Measurements from ENCODE around the gene NAA16.
"Not testable (repeated sequence)": the region's sequence is repeated elsewhere in the genome, so short reads cannot be mapped to it uniquely, and the experiment has no call there.

The NAA16 gene

DNA sequence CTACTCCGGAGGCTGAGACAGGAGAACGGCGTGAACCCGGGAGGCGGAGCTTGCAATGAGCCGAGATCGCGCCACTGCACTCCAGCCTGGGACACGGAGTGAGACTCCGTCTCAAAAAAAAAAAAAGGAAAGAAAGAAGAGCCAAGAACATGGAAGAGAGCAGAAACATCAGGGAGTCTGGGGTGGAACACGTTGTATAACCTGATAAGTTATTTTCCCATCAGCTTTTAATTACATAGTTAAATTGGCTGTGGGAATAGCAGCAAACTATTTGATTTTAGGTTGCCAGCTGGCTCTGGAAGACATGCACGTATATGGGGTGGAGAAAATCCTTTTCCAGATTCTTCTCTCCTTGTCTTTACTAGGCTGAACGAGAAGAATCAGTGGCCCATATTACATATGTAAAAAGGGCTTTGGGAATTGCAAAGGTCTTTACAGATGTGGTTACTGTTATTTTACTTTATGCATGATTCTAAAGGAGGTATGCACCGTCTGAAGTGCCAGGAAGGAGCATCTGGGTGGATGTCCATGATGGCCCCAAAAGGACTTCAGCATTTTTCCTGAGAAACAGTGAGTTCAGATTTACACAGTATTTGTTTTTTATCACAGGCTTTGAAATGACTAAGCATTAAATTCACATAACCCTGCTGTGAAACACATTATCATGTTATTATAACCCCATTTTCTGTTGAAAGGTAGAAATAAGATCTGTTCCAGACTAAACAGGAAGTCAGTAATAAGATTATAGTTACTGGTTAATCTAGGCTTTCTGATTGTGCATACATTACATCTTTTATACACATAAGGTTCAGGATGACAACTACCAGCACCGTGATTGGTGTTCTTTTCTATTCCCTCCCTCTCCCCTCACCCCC, 4.6 kb upstream of the NAA16 start:
- no peak for DNase-seq

DNA sequence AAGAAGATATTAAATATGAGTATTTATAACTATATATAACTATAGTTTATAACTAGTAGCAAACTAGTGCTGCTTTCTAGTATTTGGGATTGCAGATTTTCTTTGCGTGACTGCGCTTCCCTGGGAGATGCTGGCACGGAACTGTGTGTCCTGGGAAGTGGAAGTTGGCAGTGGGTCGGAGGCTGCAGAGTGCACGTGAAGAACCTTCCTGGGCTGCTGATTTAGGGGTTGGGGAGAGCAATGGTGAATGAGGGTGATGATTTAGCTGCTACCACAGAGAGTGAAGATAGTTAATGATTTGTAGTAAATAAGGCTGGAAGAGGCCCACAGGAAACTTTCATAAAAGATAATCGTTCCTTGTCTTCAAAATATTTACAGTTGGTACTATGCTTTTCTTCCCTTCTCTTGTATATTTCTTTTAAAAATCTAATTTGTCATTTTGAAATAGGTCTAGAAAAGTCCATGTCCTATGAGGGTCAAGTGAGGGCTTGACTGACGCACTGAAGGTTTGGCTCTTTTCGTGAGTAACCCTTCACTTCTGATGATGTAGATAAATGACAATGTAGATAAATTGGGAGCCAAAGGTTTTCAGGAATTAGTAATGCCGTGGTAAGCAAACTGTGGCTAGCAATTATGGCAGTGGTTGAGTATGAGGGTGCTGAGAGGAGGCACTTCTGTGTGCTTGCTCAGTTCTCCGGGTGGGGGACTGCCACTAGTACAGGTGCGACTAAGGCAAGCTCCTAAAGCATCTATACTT, 3.0 kb upstream of the NAA16 start:
- no peak for DNase-seq

DNA sequence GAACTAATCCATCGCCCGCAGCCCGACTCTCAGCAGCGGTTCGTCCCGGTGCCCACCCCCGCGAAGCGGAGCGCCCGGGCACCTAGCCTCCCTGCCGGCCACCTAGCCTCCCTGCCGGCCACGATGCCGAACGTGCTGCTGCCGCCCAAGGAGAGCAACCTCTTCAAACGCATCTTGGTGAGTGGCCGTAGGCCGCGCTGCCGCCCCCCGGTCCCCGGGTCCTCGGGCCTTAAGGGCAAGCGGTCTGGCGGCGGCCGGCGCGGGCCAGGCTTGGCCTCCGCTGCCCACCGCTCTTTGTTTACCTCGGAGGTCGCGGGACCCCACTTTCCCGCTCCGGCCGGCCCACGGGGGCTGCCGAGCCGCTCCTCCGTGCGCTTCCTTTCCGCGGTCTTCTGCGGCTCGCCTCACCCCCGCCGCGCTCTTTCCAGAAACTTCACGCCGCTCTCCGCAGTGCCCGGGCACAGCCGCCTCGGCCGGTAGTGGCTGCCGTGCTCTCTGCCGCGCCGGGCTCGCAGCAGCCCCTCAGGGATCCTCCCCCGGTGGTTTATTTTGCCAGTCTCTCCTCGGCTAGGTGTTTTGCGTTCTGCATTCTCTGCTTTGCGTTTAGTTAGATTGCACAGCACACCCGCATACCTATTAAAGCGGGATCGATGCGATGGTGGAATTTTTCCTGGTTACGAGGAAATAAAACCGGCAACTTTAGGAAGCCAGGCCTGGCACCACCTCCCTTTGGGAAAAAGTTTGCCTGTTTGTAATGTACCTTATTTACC, 524 bp downstream of the NAA16 start:
- DNase-seq = peak; percentile 62

DNA sequence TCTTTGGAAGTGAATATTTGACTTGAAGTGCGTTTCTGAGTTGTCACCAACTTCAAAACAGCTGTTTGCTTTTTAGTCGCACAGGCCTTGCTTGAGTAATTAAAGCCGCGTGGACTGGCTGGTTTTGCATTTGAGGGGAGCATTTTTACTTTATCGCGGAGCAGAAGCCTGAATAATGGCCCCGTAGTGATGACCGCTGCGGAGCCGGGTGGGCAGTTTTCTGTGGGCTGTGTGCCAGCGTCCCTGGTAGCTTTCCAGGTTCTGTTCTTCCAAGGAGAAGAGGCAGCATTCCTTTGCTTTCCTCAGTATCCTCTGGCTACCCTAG, 1.1 kb downstream of the NAA16 start:
- peak; percentile 34 for DNase-seq

DNA sequence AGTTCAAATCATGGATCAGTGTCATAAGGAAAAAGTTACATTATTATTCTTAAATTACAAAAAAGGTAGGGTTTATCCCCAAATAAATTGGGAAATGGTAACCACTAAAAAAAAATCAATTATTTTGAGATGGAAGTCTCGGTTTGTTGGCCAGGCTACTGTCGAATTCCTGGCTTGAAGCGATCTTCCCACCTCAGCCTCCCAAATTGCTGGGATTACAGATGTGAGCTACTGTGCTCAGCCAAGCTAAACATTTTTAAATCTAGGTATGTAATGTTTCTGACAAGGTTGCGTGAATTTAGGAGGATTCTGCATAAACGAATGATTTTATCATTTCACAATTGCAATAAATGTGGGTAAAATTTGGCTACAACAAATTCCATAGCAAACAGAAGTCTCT, 2.0 kb downstream of the NAA16 start:
- DNase-seq = no peak

DNA sequence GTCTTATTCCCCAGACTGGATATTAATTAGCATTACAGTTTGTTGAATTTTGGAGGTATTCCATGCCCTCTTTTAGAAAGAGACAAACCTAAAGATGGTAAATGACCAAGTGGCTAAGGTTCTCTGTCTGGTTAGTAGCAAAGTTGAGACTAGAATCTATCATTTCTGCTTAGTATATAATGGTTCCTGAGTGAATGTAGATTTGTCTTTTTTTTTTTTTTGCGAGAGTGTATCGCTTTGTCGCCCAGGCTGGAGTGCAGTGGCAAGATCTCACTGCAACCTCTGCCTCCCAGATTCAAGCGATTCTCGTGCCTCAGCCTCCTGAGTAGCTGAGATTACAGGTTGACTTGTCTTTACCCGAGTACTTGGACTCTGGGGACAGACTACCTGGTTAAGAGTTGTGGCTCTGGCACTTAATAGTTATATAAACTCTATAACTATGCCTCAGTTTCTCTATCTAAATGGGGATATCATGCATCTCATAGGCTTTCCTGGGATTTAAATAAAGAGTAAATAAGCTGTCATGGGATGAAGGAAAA, 2.7 kb downstream of the NAA16 start:
- no peak for DNase-seq

DNA sequence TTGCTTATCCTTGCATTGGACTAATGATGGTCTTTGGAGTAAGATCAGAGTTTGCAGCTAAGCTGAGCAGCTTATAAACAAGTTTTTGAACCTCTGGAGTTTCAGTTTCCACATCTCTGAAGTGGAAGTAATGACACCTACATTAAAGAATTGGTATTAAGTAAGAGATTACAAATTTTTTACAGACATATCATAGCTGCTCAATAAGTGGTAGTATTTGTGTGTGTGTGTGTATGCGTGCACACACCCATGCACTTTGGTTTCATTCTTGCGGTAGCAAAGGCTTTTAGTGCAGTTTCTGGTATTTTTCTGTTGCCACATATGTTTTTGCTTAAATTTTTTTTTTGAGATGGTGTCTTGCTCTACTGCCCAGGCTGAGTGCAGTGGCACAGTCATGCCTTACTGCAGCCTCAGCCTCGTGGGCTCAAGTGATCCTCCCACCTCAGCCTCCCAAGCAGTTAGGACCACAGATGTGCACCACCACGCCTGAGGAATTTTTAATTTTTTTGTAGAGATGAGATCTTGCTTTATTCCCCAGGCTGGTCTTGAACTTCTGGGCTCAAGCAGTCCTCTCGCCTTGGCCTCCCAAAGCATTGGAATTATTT, 4.5 kb downstream of the NAA16 start:
- no peak for DNase-seq

DNA sequence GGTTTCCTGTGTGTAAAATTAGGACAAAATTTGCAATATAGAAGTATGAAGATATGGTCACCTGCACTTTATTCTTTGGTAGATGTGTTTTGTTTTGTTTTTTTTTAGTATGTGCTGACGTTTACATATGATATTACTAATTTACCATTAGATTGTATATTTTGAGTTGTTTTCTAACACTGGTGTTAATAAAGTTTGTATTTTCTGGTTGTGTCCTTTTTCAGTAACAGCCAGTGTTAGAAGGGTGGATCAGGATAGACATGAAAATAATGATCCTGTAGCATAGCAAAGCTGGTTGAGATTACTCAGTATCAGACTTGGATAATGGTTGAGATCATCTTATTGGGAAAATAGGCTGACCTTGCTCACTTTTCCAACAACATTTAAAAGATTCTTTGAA, 6.2 kb downstream of the NAA16 start:
- no peak for DNase-seq

DNA sequence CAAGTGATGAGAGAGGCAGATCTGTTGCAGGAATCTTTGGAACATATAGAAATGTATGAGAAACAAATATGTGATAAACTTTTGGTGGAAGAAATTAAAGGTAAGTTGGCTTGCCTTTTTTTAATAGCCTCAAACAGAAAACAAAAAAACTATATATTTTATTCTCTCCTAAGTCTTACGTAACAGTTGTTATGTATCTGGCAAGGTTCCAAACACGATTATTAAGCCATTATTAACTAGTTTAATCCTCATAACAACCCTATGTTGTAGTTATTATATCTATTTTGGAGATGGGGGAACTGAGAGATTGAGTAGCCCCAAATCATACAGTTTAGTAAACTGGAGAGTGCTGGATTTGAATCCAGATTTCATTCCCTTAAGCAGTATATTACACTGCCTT, 14.7 kb downstream of the NAA16 start:
- DNase-seq = no peak

DNA sequence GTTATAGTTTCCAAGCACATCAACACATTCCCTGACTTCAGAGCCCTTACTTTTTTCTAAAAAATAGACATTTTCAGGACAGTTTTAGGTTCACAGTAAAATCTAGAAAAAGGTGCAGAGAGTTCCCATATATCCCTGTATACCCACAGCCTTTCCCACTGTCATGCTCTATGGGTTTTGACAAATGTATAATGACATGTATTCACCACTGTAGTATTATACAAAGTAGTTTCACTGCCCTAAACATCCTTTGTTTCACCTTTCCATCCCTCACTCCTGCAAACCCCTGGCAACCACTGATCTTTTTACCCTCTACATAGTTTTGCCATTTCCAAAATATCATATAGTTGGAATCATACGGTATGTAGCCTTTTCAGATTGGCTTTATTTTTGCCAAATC, 15.6 kb downstream of the NAA16 start:
- no peak for DNase-seq

DNA sequence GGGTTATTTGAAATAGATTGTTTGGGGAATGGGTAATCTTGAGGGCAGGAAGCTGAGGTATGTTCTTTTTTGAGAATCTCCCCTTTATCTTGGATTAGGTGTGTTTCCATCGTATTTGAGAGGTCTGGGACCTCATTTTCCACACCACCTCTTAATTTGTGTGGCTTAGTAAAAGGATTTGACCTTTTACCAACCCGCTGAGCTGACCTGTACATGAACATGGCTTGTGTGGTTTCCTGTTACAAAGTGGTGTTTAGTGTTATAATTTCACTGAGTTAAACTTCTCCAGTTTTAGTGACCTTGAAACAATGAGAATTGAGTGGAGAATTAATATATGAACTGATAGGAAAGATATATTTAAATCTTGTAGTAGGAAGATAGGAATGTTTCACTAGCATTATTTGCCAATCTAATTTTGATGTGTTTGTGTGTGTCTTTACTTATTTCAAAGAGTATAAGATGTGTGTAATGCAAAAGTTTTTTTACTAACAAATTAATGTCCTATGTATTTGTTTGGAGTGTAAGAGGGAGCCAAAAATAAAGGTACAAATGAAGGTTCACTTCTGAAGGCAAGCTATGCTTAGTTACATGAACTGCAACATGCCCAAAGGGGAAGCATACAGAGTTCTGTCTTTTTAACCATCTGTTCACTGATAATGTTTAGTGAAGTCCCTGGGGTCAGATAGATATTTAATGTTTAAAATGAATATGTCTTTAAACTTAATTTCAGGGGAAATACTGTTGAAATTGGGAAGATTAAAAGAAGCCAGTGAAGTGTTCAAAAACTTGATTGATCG, 17.1 kb downstream of the NAA16 start:
- no peak for DNase-seq

DNA sequence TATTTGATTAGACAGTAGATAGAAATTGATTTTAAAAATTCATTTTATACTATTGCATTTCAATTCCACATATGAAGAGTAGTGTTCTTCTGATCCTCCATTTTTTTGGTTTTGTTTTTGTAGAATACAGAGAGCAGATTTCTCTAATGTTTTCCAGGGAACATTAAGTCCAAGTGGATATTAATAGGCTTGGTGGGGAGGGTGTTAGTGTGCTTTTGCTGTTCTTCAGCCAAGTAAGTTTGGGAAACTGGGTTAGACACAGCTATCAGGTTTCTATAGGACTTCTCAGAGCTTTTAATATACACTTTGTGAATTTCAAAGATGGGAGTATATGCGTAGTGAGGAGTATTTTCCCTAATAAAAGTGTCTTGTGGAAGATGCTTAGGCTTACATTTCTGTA, 21.8 kb downstream of the NAA16 start:
- DNase-seq = no peak

DNA sequence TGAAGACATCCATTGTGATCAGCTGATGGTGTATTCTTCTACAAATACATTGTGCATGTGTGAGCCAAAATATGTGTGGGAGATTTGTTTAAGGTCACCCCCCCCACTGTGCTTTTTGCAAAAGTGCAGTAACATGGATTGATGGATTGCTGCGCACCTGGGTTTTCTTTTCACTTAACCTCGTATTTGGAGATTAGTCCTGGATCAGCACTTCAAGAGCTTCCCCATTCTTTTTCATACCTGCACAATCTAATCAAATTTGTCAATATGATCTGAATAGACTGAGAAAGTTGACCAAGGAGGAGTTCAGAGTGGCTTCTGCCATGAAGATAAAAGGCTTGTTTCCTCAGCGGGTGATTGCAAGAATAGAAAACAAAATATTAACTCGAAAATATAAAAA, 23.7 kb downstream of the NAA16 start:
- DNase-seq = no peak

DNA sequence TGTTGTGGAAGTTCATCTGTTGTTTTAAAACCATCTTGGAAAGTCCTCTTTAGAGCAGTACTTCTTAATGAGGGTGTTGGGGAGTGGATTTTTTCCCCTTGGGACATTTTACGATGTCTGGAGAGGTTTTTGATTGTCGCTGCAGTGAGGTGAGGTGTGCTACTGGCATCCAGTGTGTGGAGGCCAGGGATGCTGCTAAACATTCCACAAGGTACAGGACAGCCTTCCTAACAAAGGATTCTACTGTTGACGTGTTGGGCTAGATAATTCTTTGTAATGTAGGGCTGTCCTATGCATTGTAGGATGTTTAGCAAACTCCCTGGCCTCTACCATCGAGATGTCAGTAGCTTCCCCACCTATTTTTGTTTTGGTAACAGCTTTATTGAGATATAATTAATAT, 33.3 kb downstream of the NAA16 start:
- DNase-seq = no peak

DNA sequence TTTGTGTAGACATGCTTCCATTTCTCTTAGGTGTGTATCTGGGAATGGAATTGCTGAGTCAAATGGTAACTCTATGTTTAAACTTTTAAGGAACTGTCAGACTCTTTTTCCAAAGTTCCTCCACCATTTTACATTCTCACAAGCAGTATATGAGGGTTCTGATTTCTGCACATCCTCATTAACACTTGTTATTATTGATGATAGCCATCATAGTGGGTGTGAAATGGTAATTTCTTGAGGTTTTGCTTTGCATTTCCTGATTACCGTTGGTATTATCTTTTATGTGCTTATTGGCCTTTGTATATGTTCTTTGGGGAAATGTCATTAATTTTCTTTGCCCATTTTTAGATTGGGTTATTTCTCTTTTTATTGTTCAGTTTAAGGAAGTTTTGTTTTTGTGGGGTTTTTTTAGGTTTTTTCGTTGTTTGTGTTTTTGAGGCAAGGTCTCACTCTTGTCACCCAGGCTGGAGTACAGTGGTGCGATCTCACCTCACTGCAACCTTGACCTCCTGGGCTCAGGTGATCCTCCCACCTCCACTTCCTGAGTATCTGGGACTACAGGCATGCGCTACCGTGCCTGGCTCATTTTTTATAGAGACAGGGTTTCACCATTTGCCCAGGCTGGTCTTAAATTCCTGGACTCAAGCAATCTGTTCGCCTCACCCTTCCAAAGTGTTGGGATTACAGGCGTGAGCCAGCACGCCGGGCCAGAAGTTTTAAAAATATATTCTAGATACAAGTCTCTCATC, 34.3 kb downstream of the NAA16 start:
- no peak for DNase-seq

DNA sequence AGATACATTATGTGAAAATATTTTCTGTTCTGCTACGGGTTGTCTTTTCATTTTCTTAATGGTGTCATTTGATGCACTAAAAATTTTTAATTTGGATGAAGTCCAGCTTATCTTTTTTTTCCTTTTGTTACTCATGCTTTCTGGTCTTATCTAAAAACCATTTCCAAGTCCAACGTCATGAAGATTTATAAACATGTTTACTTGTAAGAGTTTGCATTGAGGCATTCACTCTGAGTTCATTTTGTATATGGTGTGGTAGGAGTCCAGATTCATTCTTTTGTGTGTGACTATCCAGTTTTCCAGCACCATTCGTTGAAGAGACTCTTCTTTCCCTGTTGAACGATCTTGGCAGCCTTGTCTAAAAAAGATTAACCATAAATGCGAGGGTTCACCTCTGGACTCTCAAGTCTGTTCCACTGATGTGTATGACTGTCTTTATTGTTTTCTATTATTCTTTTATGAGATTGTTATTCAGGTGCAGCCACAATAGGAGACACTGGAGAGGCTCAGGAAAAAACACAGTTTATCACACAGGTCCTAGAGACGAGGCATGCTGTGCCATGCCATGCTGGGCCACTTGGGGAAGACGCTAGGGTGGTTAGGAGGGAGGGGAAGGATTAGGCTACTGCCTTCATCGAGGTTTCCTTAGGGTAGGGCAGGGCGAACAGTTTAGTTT, 35.0 kb downstream of the NAA16 start:
- no peak for DNase-seq

DNA sequence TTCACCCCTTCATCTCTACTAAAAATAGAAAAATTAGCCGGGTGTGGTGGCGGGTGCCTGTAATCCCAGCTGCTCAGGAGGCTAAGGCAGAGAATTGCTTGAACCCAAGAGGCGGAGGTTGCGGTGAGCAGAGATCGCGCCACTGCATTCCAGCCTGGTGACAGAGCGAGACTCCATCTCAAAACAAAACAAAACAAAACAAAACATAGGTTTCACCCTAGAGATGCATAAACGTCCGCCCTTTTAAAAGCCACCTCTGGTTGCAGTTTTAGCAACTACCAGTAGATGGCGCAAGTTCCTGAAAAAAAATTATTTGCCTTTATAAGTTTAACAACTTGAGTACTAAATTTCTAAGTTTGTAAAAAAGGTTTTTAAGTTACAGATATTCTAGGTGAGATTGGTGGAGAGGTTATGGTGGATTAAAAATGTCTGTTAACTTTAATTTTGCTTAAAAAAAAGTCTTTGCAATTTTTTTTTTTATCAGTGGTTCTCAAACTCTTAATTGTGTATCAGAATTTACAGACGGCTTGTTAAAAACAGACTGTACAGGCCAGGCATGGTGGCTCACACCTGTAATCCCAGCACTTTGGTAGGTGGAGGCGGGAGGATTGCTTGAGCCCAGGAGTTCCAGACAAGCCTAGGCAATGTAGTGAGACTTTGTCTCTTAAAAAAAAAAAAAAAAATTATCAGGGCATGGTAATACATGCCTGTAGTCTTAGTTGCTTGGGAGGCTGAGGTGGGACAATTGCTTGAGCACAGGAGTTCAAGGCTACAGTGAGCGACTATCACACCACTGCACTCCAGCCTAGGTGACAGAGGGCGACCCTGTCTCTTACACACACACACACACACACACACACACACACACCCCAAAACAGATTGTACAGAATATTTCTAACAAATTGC, 42.1 kb downstream of the NAA16 start:
- peak; percentile 52 for DNase-seq

DNA sequence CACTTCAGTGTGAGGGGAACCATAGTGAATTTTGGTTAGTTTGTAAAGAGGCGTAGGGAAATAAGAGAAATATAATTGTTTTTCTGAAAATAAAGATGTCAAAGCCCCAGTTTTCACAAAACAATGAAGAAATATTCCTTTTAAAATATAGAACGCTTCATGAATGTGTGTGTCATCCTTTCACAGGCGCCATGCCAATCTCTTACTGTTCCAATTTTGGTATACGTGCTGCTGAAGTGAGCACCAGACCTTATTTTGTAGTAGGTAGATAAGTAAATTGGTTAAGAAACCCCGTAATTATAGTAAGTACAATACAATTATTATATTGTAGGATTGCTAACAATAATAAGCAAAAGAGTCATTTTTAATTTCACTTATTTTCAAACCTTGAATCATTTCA, 43.3 kb downstream of the NAA16 start:
- DNase-seq = no peak

DNA sequence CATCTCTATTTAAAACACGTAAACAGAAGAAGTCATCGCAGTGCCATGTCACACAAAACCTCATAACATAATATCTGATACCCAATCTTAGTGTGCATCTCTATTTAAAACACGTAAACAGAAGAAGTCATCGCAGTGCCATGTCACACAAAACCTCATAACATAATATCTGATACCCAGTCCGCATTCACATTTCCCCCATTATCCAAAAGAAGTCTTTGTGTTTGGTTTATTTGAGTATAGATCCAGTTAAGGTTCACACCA, 45.2 kb downstream of the NAA16 start:
- DNase-seq = not testable (repeated sequence)

DNA sequence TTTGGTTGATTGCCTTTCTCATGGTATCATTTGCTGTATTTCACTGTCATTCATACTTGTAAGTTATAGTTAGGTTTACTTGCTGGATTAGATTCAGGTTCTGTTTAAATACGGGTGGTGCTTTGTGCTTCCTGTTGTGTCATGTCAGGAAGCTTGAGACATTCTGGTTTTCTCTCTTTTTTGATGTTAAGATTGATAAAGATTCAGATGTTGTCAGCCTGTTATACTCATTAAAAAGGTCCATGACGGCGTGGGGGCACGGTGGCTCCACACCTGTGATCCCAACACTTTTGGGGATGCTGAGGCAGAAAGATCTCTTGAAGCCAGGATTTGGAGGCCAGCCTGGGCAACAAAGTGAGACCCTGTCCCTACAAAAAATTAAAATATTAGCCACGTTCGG, 45.7 kb downstream of the NAA16 start:
- no peak for DNase-seq

All from midbrain (tissue), 1 donor.